Natural killer cell (primary cell): ENCODE results near the gene DUSP15. TPM values are rescaled to one million over a fixed set of nuclear protein-coding genes. Genes with fewer than 3 reads are reported as not detected.

Experiments
- ATAC-seq, 3 donors: fragments of 150-1000 bp in 2 of 3; fragments of 200-7000 bp in 1 of 3; cut with Tn5 transposase; 1 replicate in 1 of 3; 2 replicates in 2 of 3; pipeline ENCODE4 v1.10.0; 2021; ENCODE audit warnings: mild to moderate bottlenecking in 2 of 3, moderate library complexity in 2 of 3
- DNase-seq, 2 donors: peaks; one replicate each; pipeline versions ENCODE4 v3.0.0 to v3.0.0-alpha.2; 2013 to 2021; ENCODE audit warnings: mixed read lengths in 1 of 2
- H3K27ac ChIP-seq: one replicate; pipeline ENCODE4 v1.5.1; 2013; ENCODE audit warnings: mild to moderate bottlenecking, low read length
- H3K27me3 ChIP-seq: one replicate; pipeline ENCODE4 v1.6.1; 2013; ENCODE audit warnings: low read length; ENCODE audit not compliant: control insufficient read depth, insufficient read depth
- H3K36me3 ChIP-seq: one replicate; pipeline ENCODE4 v1.6.1; 2013; ENCODE audit warnings: low read length; ENCODE audit not compliant: control insufficient read depth, insufficient read depth
- H3K4me1 ChIP-seq: one replicate; pipeline ENCODE4 v1.6.1; 2013; ENCODE audit warnings: low read length; ENCODE audit not compliant: control insufficient read depth, insufficient read depth
- H3K4me3 ChIP-seq: one replicate; pipeline ENCODE4 v1.5.1; 2013; ENCODE audit warnings: low read length
- H3K9me3 ChIP-seq: one replicate; pipeline ENCODE4 v1.6.1; 2013; ENCODE audit warnings: low read length; ENCODE audit not compliant: control insufficient read depth, insufficient read depth
- H3K27ac Mint-ChIP-seq, 2 donors: one replicate each; pipeline ENCODE4 v1.8.0; 2022; ENCODE audit warnings: mild to moderate bottlenecking in 2 of 2, mixed read lengths in 2 of 2, moderate library complexity in 1 of 2
- H3K27me3 Mint-ChIP-seq, 2 donors: one replicate each; pipeline ENCODE4 v1.8.0; 2022; ENCODE audit warnings: low read depth in 2 of 2, mixed read lengths in 2 of 2
- H3K36me3 Mint-ChIP-seq: one replicate; pipeline ENCODE4 v1.8.0; 2022; ENCODE audit warnings: mixed read lengths
- H3K4me1 Mint-ChIP-seq, 2 donors: one replicate each; pipeline ENCODE4 v1.8.0; 2022; ENCODE audit warnings: mixed read lengths in 2 of 2
- H3K4me3 Mint-ChIP-seq: one replicate; pipeline ENCODE4 v1.8.0; 2022; ENCODE audit warnings: mild to moderate bottlenecking, moderate library complexity, mixed read lengths
- H3K9me3 Mint-ChIP-seq, 2 donors: one replicate each; pipeline ENCODE4 v1.8.0; 2022; ENCODE audit warnings: mixed read lengths in 2 of 2
- CTCF ChIP-seq: fragments of 200-600 bp; IDR thresholded peaks from one replicate; pipeline ENCODE4 v1.8.0; 2022; ENCODE audit warnings: antibody characterized with exemption
- WGBS: methylation state at CpG from one replicate; pipeline ENCODE4 v1.1.7; 2013; ENCODE audit warnings: missing lambda C conversion rate; ENCODE audit not compliant: insufficient coverage; 5-methylcytosine and 5-hydroxymethylcytosine counted together
- intact Hi-C: fragments of 100-400 bp; cut with micrococcal nuclease; formaldehyde crosslinking; loops from one replicate; pipeline ENCODE4 v1.14.2; 2022
- total RNA-seq, 4 donors: library from RNA; stranded (reverse); fragments of 120-200 nt in 1 of 4; gene quantifications; one replicate each; pipeline versions ENCODE4 v1.2.3 to v1.2.4, GENCODE V29; 2013 to 2022

Gene DUSP15
- total RNA-seq, 3 donors from 2014 or later (not counting 1 experiment from before 2014, with no cell fraction given), result not detected

DNA sequence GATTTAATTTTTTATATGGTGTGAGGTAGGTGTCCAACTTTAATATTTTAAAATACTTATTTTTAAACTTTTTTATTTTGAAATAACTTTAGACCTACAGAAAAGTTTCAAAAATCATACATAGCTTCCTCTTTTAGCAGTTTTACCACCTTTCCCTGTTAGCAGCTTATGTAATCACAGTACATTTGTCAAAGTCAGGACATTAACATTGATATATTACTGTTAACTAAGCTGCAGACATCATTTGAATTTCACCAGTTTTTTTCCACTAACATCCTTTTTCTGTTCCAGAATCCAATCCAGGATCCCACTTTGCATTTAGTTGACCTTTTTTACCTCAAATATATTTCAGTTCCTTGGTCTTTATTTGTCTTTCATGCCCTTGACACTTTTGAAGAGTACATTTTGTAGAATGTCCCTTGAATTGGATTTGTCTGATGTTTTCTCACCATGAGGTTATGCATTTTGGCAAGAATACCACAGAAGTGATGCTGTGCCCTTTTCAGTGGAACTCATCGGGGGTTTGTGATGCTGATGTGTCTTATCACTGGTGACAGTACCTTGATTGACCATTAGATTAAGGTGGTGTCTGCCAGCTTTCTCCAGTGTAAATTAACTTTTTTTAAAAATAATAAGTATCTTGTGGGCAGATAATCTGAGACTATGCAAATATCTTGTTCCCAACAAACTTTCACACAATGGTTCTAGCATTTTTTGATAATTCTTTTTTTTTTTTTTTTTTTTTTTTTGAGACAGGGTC is 33.5 kb upstream of the DUSP15 start:
- no peaks in the 10 kb centered on the region for H3K36me3 Mint-ChIP-seq
- Histone ChIP-seq H3K27me3 (no peaks in the 10 kb centered on the region), H3K9me3 (no peaks in the 10 kb centered on the region), H3K27ac (no peak overlapping the region), H3K4me1 (no peaks in the 10 kb centered on the region), H3K36me3 (no peaks in the 10 kb centered on the region), H3K4me3 (no peak overlapping the region)
- H3K27ac Mint-ChIP-seq, result no peak overlapping the region
- intact Hi-C loops, result no loop called here
- peaks cover 6 to 7% of the 10 kb centered on the region in 2 donors for H3K27me3 Mint-ChIP-seq
- peaks cover 5 to 6% of the 10 kb centered on the region in 2 donors for H3K4me1 Mint-ChIP-seq
- no peaks in the 10 kb centered on the region for H3K9me3 Mint-ChIP-seq
- TF ChIP-seq CTCF, result no peak
- no peak for ATAC-seq
- DNase-seq, result no peak
- H3K4me3 Mint-ChIP-seq, result no peak overlapping the region
- WGBS, result 9% methylated on average over 1 of the region's 1 CpG

- no peak overlapping the region for H3K27ac ChIP-seq
- no peak overlapping the region for H3K4me3 Mint-ChIP-seq
- intact Hi-C loops, result no loop called here
- ATAC-seq (no peak), DNase-seq (no peak)
- H3K4me1 ChIP-seq, result no peaks in the 10 kb centered on the region
- 98% methylated on average over 5 of the region's 6 CpGs for WGBS
- H3K9me3 ChIP-seq, result no peaks in the 10 kb centered on the region
- no peaks in the 10 kb centered on the region for H3K36me3 Mint-ChIP-seq
- no peaks in the 10 kb centered on the region for H3K4me1 Mint-ChIP-seq
- no peaks in the 10 kb centered on the region for H3K27me3 ChIP-seq
- H3K27me3 Mint-ChIP-seq, result peaks cover 6 to 23% of the 10 kb centered on the region in 2 donors
- no peak for TF ChIP-seq CTCF
- H3K9me3 Mint-ChIP-seq, result no peaks in the 10 kb centered on the region
- H3K27ac Mint-ChIP-seq, result no peak overlapping the region
- H3K4me3 ChIP-seq, result no peak overlapping the region
- no peaks in the 10 kb centered on the region for H3K36me3 ChIP-seq
These were observed 31.3 kb upstream of the DUSP15 start for GRCh38 chr20:31901615-31902014.

DNA sequence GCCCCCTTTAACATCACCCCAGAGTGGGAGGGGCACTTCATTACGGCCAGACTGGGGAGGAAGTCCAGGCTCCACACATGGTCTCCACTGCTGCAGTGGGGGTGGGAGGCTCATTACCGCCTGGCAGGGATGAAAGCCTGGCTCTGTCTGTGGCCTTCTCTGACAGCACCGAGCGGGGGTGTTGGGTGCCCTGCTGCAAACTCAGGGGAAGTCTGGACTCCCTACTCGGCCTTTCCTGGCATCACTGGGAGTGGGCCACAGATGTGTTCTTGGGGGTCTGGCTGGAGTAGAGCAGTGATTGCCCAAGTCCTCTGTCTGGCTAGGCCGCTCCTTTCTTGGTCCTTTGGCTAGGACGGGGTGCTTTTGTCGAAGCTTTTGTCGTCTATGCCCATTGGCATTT is 27.2 kb upstream of the DUSP15 start:
- H3K4me1 ChIP-seq, result no peaks in the 10 kb centered on the region
- Mint-ChIP-seq H3K27me3 (peaks cover 10 to 30% of the 10 kb centered on the region in 2 donors), H3K9me3 (no peaks in the 10 kb centered on the region), H3K27ac (no peak overlapping the region), H3K4me3 (no peak overlapping the region), H3K36me3 (no peaks in the 10 kb centered on the region), H3K4me1 (no peaks in the 10 kb centered on the region)
- H3K9me3 ChIP-seq, result no peaks in the 10 kb centered on the region
- no peak overlapping the region for H3K27ac ChIP-seq
- H3K27me3 ChIP-seq, result no peaks in the 10 kb centered on the region
- H3K4me3 ChIP-seq, result no peak overlapping the region
- H3K36me3 ChIP-seq, result no peaks in the 10 kb centered on the region
- TF ChIP-seq CTCF, result no peak
- WGBS, result 92% methylated on average over 8 of the region's 9 CpGs
- DNase-seq, result no peak
- ATAC-seq, result no peak
- intact Hi-C loops, result no loop called here

DNA sequence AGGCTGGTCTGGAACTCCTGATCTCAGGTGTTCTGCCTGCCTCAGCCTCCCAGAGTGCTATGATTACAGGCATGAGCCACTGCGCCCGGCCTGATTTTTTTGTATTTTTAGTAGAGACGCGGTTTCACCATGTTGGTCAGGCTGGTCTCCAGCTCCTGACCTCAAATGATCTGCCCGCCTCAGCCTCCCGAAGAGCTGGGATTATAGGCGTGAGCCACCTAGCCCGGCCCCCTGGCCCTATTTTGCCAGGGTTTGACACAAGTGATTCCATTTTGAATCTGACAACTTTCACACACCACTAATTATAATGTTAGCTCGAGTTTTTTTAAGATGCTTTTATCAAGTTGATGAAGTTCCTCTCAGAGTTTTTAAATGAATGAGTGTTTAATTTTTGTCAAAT is 25.7 kb upstream of the DUSP15 start:
- H3K27me3 ChIP-seq, result no peaks in the 10 kb centered on the region
- H3K36me3 ChIP-seq, result no peaks in the 10 kb centered on the region
- Mint-ChIP-seq H3K4me3 (no peak overlapping the region), H3K9me3 (no peaks in the 10 kb centered on the region), H3K36me3 (no peaks in the 10 kb centered on the region), H3K4me1 (no peaks in the 10 kb centered on the region), H3K27ac (no peak overlapping the region), H3K27me3 (peaks cover 10 to 32% of the 10 kb centered on the region in 2 donors)
- no peak for DNase-seq
- intact Hi-C loops, result no loop called here
- H3K4me1 ChIP-seq, result no peaks in the 10 kb centered on the region
- no peak for TF ChIP-seq CTCF
- no peaks in the 10 kb centered on the region for H3K9me3 ChIP-seq
- ATAC-seq, result no peak
- WGBS, result 90% methylated on average over 9 of the region's 9 CpGs
- H3K27ac ChIP-seq, result no peak overlapping the region
- no peak overlapping the region for H3K4me3 ChIP-seq
